GM23338 (cell line): ENCODE measurements around the gene PRSS21. TPM values are rescaled to one million over a fixed set of nuclear protein-coding genes. Genes with fewer than 3 reads are reported as not detected.

ENCODE experiments used
- ATAC-seq: fragments of 200-7000 bp; cut with Tn5 transposase; 3 replicates; pipeline ENCODE4 v1.9.1; 2020
- DNase-seq: peaks from one replicate; pipeline ENCODE4 v3.0.0-alpha.2; 2015; ENCODE audit warnings: low spot score
- H2AFZ ChIP-seq: fragments of 200-600 bp; sonication (generic); 2 replicates; pipeline ENCODE4 v1.8.0; 2016; ENCODE audit warnings: antibody characterized with exemption, mild to moderate bottlenecking, moderate library complexity
- H3F3A ChIP-seq: fragments of 200-600 bp; sonication (generic); replicated peaks from 2 replicates; pipeline ENCODE4 v1.8.0; 2017; ENCODE audit warnings: antibody characterized with exemption, mixed run types, low read depth
- H3K27ac ChIP-seq: fragments of 200-600 bp; sonication (generic); 2 replicates; pipeline ENCODE4 v1.6.1; 2016; ENCODE audit warnings: low read depth
- H3K27me3 ChIP-seq: fragments of 200-600 bp; sonication (generic); 2 replicates; pipeline ENCODE4 v1.8.0; 2016; ENCODE audit warnings: mild to moderate bottlenecking, mixed run types, moderate library complexity; ENCODE audit not compliant: insufficient read depth
- H3K36me3 ChIP-seq: fragments of 200-600 bp; sonication (generic); 2 replicates; pipeline ENCODE4 v1.8.0; 2016; ENCODE audit warnings: mild to moderate bottlenecking; ENCODE audit not compliant: insufficient read depth
- H3K4me1 ChIP-seq: fragments of 200-600 bp; sonication (generic); 2 replicates; pipeline ENCODE4 v1.8.0; 2016; ENCODE audit warnings: mild to moderate bottlenecking, moderate library complexity; ENCODE audit not compliant: insufficient read depth
- H3K4me2 ChIP-seq: fragments of 200-600 bp; sonication (generic); 2 replicates; pipeline ENCODE4 v1.7.1; 2017; ENCODE audit warnings: mixed run types
- H3K4me3 ChIP-seq: fragments of 200-600 bp; sonication (generic); 2 replicates; pipeline ENCODE4 v1.6.1; 2016; ENCODE audit warnings: mixed run types
- H3K79me2 ChIP-seq: fragments of 200-600 bp; sonication (generic); replicated peaks from 2 replicates; pipeline ENCODE4 v1.8.0; 2017; ENCODE audit warnings: mild to moderate bottlenecking; ENCODE audit not compliant: insufficient read depth
- H3K9me2 ChIP-seq: fragments of 200-600 bp; sonication (generic); 2 replicates; pipeline ENCODE4 v1.8.0; 2017; ENCODE audit not compliant: insufficient read depth
- H4K20me1 ChIP-seq: fragments of 200-600 bp; sonication (generic); replicated peaks from 2 replicates; pipeline ENCODE4 v1.8.0; 2017; ENCODE audit warnings: mild to moderate bottlenecking; ENCODE audit not compliant: insufficient read depth
- H3K27ac Mint-ChIP-seq: 2 replicates; pipeline ENCODE4 v1.8.0; 2020; ENCODE audit warnings: inconsistent platforms, mild to moderate bottlenecking, moderate library complexity, mixed read lengths
- H3K27me3 Mint-ChIP-seq: 3 replicates; pipeline ENCODE4 v1.8.0; 2022; ENCODE audit warnings: low read depth, mild to moderate bottlenecking, moderate library complexity, mixed read lengths, inconsistent platforms; ENCODE audit not compliant: insufficient read depth, poor library complexity
- H3K36me3 Mint-ChIP-seq: 3 replicates; pipeline ENCODE4 v1.8.0; 2021; ENCODE audit warnings: low read depth, mild to moderate bottlenecking, inconsistent platforms, moderate library complexity, mixed read lengths
- H3K4me1 Mint-ChIP-seq: 3 replicates; pipeline ENCODE4 v1.8.0; 2020; ENCODE audit warnings: mild to moderate bottlenecking, inconsistent platforms, mixed read lengths
- H3K4me3 Mint-ChIP-seq: 3 replicates; pipeline ENCODE4 v1.8.0; 2021; ENCODE audit warnings: moderate library complexity, mild to moderate bottlenecking, inconsistent platforms, mixed read lengths
- H3K9me3 Mint-ChIP-seq: 3 replicates; pipeline ENCODE4 v1.8.0; 2020; ENCODE audit warnings: moderate library complexity, mild to moderate bottlenecking, inconsistent platforms, mixed read lengths
- CREB1 ChIP-seq: fragments of 250-450 bp; sonication (Bioruptor Pico); IDR thresholded peaks from 2 replicates; pipeline ENCODE4 v1.5.0; 2020; ENCODE audit warnings: low read depth, mild to moderate bottlenecking, moderate library complexity
- EZH2 ChIP-seq: fragments of 200-600 bp; sonication (generic); IDR thresholded peaks from one replicate; pipeline ENCODE4 v1.8.0; 2017; ENCODE audit warnings: antibody characterized with exemption, mild to moderate bottlenecking, low read depth; ENCODE audit not compliant: unreplicated experiment
- EZH2phosphoT487 ChIP-seq: fragments of 200-600 bp; sonication (generic); IDR thresholded peaks from one replicate; pipeline ENCODE4 v1.8.1; 2018; ENCODE audit warnings: antibody characterized with exemption; ENCODE audit not compliant: unreplicated experiment
- NANOG ChIP-seq: IDR thresholded peaks from 2 replicates; pipeline ENCODE4 v1.6.1; 2016; ENCODE audit warnings: antibody characterized with exemption, borderline replicate concordance
- POLR2AphosphoS5 ChIP-seq: IDR thresholded peaks from 2 replicates; pipeline ENCODE4 v1.6.1; 2016; ENCODE audit warnings: antibody characterized with exemption, low read depth
- polyA plus RNA-seq: library from polyadenylated mRNA; unstranded; fragments of >200 nt; fragmentation: Nextera tagmentation; extraction: Ambion mirVana; gene quantifications from 2 replicates; pipeline ENCODE4 v1.2.1, GENCODE V29; 2016
- total RNA-seq: library from RNA; depleted of rRNA; stranded (reverse); fragments of >200 nt; shearing (Covaris generic); gene quantifications from 2 replicates; pipeline ENCODE4 v1.2.3, GENCODE V29; 2014
- TF ChIP-seq, protein P1 (sequence below), 2 experiments: fragments of 200-600 bp in 1 of 2; sonication (generic) in 1 of 2; conservative IDR thresholded peaks; 2 replicates each; pipeline versions ENCODE4 v1.5.1 to v1.6.1; 2016 to 2017; ENCODE audit warnings: antibody characterized with exemption in 2 of 2, low read depth in 2 of 2, mild to moderate bottlenecking in 2 of 2, moderate library complexity in 1 of 2
- TF ChIP-seq, protein P2 (sequence below): IDR thresholded peaks from 2 replicates; pipeline ENCODE4 v1.6.1; 2016; ENCODE audit warnings: antibody characterized with exemption
- TF ChIP-seq, protein P3 (sequence below): IDR thresholded peaks from one replicate; pipeline ENCODE4 v1.6.1; 2018; ENCODE audit warnings: antibody characterized with exemption; ENCODE audit not compliant: unreplicated experiment

The PRSS21 gene
- total and polyA plus RNA-seq, 2 experiments from 2014 or later: 2.4 to 3.1 TPM

DNA sequence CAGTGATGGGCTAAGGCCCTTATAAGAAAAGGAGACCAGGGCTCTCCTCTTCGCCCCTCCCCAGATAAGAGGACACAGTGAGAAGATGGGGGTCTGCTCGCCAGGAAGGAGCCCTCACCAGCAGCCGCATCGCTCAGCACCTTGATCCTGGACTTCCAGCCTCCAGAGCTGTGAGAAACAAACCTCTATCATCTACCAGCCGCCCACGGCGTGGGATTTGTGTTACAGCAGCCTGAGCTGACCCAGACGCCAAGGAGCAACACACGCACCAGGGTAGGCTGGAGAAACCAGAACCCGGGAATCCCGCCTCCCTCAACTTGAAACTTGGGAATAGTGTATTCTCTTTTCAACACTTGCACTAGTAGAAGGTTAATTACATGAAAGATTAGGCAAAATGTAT lies 8.9 kb downstream of the PRSS21 start (continued):
- TF ChIP-seq, protein P1, sequence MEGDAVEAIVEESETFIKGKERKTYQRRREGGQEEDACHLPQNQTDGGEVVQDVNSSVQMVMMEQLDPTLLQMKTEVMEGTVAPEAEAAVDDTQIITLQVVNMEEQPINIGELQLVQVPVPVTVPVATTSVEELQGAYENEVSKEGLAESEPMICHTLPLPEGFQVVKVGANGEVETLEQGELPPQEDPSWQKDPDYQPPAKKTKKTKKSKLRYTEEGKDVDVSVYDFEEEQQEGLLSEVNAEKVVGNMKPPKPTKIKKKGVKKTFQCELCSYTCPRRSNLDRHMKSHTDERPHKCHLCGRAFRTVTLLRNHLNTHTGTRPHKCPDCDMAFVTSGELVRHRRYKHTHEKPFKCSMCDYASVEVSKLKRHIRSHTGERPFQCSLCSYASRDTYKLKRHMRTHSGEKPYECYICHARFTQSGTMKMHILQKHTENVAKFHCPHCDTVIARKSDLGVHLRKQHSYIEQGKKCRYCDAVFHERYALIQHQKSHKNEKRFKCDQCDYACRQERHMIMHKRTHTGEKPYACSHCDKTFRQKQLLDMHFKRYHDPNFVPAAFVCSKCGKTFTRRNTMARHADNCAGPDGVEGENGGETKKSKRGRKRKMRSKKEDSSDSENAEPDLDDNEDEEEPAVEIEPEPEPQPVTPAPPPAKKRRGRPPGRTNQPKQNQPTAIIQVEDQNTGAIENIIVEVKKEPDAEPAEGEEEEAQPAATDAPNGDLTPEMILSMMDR (conservative IDR thresholded peaks at IDR 0.05; ENCODE audit: low read depth in 2 of 2): no peak
- TF ChIP-seq EZH2: no peak
- no peak for TF ChIP-seq NANOG
- no peak for TF ChIP-seq EZH2phosphoT487

DNA sequence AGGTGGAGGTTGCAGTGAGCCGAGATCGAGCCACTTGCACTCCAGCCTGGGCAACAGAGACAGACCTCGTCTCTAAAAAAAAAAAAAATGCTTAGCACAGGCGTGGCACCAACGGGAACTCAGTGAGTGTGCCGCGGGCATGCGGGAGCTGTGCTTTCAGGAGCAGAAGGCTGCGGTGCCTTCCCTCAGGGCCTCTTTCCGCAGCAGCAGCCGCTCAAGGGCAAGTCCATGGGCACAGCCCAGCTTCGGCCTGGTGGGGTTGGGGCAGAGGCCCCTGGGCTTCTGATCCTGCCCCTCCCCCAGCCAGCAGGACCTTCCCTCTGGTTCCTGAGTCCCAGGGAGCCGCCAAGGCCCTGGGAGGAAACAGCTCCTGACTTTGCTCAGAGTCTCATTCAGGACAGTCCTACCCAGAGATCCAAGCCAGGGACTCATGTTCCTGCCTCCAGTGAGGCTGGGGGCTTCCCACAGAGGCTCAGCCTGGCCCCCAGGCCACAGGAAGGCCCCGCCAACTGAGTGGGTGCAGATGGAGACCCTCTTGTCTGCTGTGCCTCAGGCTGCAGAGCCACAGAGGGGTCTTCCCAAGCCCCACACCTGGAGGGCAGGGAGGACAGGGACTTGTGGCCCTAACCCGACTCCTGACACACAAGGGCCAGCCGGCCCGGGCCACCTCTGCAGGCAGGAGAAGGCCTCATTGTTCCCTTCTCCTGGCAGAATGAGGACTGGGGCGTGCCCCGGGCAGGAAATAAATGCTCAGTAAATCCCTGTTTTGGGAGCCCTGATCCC lies 9.7 kb downstream of the PRSS21 start:
- ATAC-seq (no peak), DNase-seq (no peak)
- Histone ChIP-seq H3F3A (no peaks in the 10 kb centered on the region), H3K27me3 (no peaks in the 10 kb centered on the region), H3K36me3 (no peaks in the 10 kb centered on the region), H3K4me1 (no peaks in the 10 kb centered on the region), H3K27ac (no peak overlapping the region), H2AFZ (no peak overlapping the region), H3K79me2 (no peaks in the 10 kb centered on the region), H3K4me2 (no peak overlapping the region), H3K4me3 (no peak overlapping the region), H3K9me2 (no peaks in the 10 kb centered on the region), H4K20me1 (no peaks in the 10 kb centered on the region)
- no peaks in the 10 kb centered on the region; the same call in 2 of the 3 replicates for H3K9me3 Mint-ChIP-seq
- H3K4me1 Mint-ChIP-seq: no peaks in the 10 kb centered on the region
- H3K27ac Mint-ChIP-seq: no peak overlapping the region
- no peak overlapping the region for H3K4me3 Mint-ChIP-seq
- peaks cover 9% of the 10 kb centered on the region for H3K27me3 Mint-ChIP-seq
- no peaks in the 10 kb centered on the region for H3K36me3 Mint-ChIP-seq
- TF ChIP-seq, protein P2, sequence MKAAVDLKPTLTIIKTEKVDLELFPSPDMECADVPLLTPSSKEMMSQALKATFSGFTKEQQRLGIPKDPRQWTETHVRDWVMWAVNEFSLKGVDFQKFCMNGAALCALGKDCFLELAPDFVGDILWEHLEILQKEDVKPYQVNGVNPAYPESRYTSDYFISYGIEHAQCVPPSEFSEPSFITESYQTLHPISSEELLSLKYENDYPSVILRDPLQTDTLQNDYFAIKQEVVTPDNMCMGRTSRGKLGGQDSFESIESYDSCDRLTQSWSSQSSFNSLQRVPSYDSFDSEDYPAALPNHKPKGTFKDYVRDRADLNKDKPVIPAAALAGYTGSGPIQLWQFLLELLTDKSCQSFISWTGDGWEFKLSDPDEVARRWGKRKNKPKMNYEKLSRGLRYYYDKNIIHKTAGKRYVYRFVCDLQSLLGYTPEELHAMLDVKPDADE: no peak
- TF ChIP-seq, protein P1 (conservative IDR thresholded peaks at IDR 0.05; ENCODE audit: low read depth in 2 of 2): no peak
- TF ChIP-seq POLR2AphosphoS5 (no peak), EZH2phosphoT487 (no peak), NANOG (no peak), CREB1 (CRISPR knock-in tag) (no peak)
- TF ChIP-seq, protein P3, sequence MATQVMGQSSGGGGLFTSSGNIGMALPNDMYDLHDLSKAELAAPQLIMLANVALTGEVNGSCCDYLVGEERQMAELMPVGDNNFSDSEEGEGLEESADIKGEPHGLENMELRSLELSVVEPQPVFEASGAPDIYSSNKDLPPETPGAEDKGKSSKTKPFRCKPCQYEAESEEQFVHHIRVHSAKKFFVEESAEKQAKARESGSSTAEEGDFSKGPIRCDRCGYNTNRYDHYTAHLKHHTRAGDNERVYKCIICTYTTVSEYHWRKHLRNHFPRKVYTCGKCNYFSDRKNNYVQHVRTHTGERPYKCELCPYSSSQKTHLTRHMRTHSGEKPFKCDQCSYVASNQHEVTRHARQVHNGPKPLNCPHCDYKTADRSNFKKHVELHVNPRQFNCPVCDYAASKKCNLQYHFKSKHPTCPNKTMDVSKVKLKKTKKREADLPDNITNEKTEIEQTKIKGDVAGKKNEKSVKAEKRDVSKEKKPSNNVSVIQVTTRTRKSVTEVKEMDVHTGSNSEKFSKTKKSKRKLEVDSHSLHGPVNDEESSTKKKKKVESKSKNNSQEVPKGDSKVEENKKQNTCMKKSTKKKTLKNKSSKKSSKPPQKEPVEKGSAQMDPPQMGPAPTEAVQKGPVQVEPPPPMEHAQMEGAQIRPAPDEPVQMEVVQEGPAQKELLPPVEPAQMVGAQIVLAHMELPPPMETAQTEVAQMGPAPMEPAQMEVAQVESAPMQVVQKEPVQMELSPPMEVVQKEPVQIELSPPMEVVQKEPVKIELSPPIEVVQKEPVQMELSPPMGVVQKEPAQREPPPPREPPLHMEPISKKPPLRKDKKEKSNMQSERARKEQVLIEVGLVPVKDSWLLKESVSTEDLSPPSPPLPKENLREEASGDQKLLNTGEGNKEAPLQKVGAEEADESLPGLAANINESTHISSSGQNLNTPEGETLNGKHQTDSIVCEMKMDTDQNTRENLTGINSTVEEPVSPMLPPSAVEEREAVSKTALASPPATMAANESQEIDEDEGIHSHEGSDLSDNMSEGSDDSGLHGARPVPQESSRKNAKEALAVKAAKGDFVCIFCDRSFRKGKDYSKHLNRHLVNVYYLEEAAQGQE: no peak
